NB4 (cell line): ENCODE measurements around the gene CLIP4.

Experiments used
- POLR2A ChIP-seq: IDR thresholded peaks from 2 replicates; pipeline ENCODE4 v1.6.1; 2011; ENCODE audit warnings: mild to moderate bottlenecking; ENCODE audit not compliant: insufficient read length; ENCODE audit errors: extremely low read depth
- TF ChIP-seq, protein P1 (sequence below): IDR thresholded peaks from one replicate; pipeline ENCODE4 v1.5.1; 2012; ENCODE audit warnings: low read depth, low read length

DNA sequence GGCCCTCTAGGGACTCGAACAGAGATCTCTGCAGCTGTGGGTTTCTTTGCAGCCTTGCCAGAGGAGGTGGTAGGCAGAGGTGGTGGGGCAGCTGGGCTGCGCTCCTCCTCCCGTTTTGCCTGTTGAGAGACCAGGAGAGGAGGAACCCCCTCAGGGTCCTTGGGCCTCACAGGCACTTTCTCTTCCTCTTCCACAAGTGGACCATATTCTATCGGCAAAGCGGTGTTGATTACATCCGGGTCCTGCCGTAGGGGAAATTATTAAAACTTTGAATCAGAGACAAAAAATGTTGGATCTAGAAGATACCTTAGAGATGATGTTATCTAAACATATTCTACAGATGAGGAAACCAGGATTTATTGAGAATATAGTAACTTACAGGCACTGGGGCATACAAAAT is 78.5 kb downstream of the CLIP4 start:
- TF ChIP-seq, protein P1, sequence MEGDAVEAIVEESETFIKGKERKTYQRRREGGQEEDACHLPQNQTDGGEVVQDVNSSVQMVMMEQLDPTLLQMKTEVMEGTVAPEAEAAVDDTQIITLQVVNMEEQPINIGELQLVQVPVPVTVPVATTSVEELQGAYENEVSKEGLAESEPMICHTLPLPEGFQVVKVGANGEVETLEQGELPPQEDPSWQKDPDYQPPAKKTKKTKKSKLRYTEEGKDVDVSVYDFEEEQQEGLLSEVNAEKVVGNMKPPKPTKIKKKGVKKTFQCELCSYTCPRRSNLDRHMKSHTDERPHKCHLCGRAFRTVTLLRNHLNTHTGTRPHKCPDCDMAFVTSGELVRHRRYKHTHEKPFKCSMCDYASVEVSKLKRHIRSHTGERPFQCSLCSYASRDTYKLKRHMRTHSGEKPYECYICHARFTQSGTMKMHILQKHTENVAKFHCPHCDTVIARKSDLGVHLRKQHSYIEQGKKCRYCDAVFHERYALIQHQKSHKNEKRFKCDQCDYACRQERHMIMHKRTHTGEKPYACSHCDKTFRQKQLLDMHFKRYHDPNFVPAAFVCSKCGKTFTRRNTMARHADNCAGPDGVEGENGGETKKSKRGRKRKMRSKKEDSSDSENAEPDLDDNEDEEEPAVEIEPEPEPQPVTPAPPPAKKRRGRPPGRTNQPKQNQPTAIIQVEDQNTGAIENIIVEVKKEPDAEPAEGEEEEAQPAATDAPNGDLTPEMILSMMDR, result no peak
- no peak for TF ChIP-seq POLR2A
